Testis (tissue), 2 donors: ENCODE results near the gene PIR.

Experiments
- POLR2A ChIP-seq: fragments of 450-650 bp; IDR thresholded peaks from one replicate; pipeline ENCODE4 v1.6.1; 2017; ENCODE audit warnings: antibody characterized with exemption, mild to moderate bottlenecking, moderate library complexity
- TF ChIP-seq, protein P1 (sequence below), 3 experiments: fragments of 450-650 bp in 2 of 3; fragments of 200-600 bp in 1 of 3; sonication (generic) in 1 of 3; IDR thresholded peaks; one replicate each; pipeline ENCODE4 v1.5.1; 2016 to 2019; ENCODE audit warnings: antibody characterized with exemption in 3 of 3, mild to moderate bottlenecking in 2 of 3, moderate library complexity in 1 of 3

DNA sequence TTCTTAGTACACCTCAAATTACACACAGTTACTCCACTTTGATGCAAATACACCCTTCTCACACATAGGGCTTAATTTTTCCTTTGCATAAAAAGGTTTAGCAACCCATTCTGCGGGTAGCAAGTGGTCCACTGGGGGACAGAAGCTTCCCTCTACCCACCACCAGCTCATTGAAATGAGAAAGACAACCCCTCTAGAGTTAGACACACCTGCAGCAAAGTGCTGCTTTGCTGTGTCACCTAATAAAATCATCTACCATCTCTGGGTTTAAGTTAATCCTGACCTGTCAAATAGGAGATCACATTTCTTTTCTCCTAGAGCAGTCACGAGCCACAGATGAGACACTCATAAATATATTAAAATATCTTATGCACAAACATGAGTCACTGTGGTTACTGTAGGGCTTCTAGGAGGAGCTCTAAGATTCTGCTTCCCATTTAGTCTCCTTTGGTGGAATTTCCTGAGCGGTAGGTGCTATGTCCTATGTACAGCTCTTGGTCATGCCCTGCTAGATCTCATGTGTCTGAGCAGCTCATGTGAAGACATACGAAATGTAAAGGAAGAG is 19.4 kb upstream of the PIR start:
- TF ChIP-seq, protein P1, sequence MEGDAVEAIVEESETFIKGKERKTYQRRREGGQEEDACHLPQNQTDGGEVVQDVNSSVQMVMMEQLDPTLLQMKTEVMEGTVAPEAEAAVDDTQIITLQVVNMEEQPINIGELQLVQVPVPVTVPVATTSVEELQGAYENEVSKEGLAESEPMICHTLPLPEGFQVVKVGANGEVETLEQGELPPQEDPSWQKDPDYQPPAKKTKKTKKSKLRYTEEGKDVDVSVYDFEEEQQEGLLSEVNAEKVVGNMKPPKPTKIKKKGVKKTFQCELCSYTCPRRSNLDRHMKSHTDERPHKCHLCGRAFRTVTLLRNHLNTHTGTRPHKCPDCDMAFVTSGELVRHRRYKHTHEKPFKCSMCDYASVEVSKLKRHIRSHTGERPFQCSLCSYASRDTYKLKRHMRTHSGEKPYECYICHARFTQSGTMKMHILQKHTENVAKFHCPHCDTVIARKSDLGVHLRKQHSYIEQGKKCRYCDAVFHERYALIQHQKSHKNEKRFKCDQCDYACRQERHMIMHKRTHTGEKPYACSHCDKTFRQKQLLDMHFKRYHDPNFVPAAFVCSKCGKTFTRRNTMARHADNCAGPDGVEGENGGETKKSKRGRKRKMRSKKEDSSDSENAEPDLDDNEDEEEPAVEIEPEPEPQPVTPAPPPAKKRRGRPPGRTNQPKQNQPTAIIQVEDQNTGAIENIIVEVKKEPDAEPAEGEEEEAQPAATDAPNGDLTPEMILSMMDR (IDR thresholded peaks at IDR 0.05) = no peak
- no peak for TF ChIP-seq POLR2A
